ENCODE measurements around the gene NOXRED1.

Gene NOXRED1

GRCh38 chr14:77407158-77407557, 16.2 kb downstream of the NOXRED1 start:
- DNase-seq = no peak

- DNase-seq = no peak
These were observed 16.6 kb downstream of the NOXRED1 start for GRCh38 chr14:77406718-77407117.

GRCh38 chr14:77406086-77406485, 17.2 kb downstream of the NOXRED1 start:
- DNase-seq = no peak

DNA sequence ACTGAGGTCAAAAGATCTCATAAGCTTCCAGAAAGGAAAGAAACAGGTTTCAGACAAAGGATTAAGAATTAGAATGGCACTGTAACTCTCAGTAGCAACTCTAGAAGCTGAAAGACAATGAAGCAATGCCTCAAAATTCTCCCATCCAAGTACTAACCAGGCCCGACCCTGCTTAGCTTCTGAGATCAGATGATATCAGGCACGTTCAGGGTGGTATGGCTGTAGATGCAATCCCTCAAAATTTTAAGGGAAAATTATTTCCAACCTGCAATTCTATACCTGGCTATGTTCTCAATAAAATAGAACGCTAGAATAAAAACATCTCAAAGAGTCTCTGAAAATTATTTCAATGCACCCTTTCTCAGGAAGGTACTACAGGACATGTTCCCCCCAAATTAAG, 19.6 kb downstream of the NOXRED1 start:
- DNase-seq = no peak

DNA sequence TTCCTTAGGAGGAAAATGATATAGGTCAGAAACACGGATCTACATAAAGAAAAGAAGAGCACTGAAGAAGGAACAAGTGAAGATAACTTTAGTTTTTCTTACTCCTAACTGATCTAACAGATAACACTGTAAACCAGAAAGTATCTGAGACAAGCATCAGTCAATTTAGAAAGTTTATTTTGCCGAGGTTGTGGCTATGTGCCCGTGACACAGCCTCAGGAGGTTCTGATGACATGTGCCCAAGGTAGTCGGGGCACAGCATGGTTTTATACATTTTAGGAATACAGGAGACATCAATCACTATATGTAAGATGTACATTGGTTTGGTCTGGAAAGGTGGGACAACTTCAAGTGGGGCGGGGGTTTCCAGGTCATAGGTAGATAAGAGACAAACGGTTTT, 23.1 kb downstream of the NOXRED1 start:
- DNase-seq = no peak

GRCh38 chr14:77390188-77390587, 33.1 kb downstream of the NOXRED1 start:
- no peak for DNase-seq

DNA sequence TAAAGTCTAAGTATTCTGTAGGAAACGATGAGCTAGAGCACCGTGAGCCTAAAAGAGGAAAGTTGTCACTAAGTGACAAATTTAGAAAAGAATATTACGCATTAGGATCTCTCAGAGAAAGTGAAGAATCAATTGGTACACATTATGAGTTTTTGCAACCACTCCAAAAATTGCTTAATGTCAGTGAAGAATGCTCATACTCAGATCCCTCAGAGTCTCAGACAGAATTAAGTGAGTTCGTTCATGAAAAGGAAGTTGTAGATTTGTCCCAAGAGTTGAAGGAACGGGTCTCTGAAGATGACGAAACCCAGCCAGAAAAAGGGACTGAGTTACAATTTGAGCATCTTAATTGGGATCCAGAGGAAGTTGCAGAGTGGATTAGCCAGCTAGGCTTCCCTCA, 44.6 kb downstream of the NOXRED1 start:
- no peak for DNase-seq

DNA sequence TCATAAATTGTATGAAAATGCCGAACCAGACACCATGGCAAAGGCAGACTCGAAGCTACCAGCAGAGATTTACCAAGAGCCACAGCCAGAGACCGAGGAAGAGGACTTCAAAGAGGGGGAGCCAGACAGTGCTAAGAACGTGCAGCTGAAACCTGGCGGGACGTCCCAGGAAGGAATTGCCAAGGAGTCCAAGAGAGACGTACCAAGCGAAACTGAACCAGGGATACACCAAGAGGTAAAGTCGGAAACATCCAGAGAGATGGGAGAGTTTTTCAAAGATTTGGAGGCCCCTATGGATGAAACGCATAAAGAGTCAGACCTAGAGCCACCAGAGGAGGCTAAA, 45.9 kb downstream of the NOXRED1 start:
- DNase-seq = no peak

DNA sequence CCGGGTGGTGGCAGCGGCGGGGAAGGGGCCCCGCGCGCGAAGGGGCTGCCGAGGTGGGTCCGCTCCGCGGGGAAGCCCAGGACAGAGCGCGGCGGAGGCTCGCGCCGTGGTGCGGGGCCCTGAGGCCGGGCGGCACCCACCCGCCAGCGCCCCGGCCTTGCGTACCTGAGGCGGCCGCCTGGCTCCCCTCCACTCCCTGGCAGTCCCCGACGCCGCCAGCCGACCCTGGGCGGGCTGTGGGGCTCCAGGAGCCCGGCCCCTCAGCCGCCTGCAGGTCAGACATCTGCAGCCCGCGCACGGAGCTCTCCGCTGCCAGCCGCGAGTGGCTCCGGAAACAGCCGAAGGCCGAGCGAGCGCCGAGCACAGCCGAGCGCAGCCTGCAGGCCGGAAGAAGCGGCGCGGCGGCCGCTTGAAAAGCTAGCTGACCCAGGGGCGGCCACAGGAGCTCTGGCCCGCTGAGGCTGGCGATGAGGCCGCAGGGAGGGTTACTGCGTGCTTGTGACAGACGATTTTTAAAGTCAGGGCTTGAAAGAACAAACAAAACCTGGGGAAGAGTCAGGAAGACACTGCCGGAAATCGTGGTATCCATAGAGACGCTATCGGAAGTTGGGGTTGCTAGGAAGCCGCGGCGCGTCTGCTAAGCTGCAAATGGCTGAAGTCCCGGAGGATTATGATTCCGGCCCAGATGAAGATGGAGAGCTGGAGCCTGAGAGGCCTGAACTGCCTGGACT, 46.4 kb downstream of the NOXRED1 start, which contains the start of the genes SAMD15 and TMED8:
SAMD15 (plus strand) TSS at position 609 of the 731 bp plus-strand sequence; CDS start at position 649, 40 bp downstream.
TMED8 (minus strand) TSS at position 324 of the 731 bp plus-strand sequence; CDS start at position 283, 41 bp downstream.
- peak; percentile 82 to 87 for DNase-seq

DNA sequence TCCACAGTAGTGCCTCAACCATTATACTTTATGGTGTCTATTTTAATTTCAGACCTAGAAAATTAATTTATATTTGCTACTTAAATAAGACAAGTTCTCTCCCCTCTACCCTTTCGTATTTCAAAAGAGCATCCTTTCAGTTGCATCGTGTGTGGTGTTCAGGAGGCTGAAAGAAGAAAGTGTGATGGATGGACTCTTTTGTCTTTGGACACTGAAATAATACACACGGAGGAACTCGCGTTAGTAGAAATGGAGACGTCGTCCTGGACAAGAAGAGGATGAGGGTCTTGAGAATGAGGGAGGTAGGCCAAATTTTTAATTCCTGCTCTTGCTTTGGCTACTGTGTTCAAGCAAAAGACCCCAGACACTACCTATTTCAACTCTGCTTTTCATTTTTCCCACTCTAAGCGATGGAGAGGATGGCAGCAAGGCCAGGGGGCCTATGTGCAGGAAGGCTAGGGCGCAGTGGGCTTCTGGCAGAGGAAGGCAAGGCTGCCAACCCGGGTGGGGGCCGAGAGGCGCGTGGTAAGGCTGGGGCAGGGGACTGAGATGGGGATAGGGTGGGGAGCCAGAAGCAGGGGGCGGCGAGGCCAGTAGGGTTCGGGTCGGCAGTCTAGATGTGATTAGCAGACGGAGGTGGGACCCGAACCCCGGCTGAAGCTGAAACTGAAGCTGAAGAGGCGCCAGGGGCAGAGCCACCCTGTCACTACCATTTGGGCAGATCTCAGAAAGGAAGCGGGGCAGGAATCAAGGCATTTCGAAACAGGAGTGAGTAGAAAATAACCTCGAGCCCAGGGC, 47.2 kb downstream of the NOXRED1 start:
- DNase-seq = peak; percentile 50 to 52

GRCh38 chr14:77375164-77375950, 48.0 kb downstream of the NOXRED1 start:
- DNase-seq = no peak

GRCh38 chr14:77372304-77372841, 51.0 kb downstream of the NOXRED1 start:
- DNase-seq = no peak

GRCh38 chr14:77369285-77369684, 54.0 kb downstream of the NOXRED1 start:
- DNase-seq = peak in 1 of 2 donors; percentile 18

DNA sequence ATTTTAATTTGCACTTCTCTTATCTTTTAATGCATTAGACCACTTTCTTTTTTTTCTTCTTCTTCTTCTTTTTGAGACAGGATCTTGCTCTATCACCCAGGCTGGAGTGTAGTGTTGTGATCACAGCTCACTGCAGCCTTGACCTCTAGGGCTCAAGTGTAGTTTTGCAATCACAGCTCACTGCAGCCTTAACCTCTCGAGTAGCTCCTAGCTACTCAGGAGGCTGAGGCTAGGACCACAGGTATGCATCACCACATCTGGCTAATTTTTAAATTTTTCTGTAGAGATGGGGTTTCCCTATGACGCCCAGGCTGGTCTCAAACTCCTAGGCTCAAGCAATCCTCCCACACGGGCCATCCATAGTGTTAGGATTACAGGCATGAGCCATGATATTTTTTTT, 59.2 kb downstream of the NOXRED1 start:
- no peak for DNase-seq

- DNase-seq = no peak
These were observed 63.7 kb downstream of the NOXRED1 start for GRCh38 chr14:77359626-77360025.

- DNase-seq = no peak
These were observed 66.4 kb downstream of the NOXRED1 start for GRCh38 chr14:77356899-77357298.

GRCh38 chr14:77355811-77356210, 67.5 kb downstream of the NOXRED1 start:
- DNase-seq = no peak

DNA sequence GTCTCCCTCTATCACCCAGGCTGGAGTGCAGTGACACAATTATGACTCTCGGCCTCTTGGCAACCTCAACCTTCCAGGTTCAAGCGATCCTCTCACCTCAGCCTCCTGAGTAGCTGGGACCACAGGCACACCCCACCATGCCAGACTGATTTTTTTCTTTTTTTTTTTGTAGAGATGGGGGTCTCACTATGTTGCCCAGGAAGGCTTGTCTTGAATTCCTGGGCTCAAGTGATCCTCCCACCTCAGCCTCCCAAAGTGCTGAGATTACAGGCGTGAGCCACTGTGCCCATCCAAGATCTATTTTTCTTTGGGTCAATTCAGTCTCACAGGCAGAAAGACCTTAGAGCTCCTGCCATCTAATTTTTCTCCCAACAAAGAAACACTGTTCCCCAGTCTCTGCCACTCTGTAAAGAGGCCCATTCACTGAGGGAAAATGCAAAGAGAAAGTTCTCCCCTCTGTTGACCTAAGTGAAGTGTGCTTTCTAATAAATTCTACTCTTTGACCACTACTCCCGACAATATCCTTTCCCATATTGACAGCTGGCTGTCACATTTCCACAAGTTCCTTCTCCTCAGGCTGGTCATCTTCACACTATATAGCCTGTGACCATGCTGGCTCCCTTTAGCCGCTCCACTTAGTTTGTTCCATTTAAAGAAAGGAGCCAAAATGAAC, 69.7 kb downstream of the NOXRED1 start:
- DNase-seq = no peak

DNA sequence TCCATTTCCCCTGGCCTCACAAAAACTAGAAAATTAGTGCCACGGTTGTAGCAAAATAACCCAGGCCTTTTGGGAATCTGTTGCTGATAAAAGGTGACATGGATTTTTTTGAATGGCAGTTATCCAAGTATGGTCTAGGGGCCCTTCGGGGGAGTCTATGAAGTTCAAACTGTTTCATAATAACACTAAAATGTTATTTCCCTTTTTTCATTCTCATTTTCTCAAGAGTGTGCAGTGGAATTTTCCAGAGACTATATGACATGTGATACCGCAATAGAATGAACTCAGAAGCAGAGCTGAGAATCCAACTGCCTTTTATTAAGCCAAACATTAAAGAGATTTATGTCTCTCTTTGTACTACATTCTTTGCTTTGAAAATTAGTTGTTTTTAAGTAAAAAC, 75.6 kb downstream of the NOXRED1 start:
- no peak for DNase-seq

DNA sequence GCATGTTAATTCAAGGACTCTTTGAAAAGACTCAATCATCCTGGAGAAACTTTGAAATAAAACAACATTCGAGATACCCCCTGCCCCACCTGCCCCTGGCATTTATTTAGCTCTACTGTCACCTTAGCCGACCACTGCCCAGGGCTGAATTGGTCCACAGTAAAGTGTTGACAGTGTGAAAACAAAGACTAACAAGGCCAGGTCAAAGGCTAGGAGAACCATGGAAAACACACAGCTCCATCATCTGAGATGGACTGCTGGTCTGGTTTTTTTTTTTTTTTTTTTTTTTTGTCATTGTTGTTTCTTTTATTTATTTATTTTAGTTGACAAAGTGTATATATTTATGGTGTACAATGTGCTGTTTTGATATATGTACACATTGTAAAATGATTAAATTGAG, 76.8 kb downstream of the NOXRED1 start:
- no peak for DNase-seq

DNA sequence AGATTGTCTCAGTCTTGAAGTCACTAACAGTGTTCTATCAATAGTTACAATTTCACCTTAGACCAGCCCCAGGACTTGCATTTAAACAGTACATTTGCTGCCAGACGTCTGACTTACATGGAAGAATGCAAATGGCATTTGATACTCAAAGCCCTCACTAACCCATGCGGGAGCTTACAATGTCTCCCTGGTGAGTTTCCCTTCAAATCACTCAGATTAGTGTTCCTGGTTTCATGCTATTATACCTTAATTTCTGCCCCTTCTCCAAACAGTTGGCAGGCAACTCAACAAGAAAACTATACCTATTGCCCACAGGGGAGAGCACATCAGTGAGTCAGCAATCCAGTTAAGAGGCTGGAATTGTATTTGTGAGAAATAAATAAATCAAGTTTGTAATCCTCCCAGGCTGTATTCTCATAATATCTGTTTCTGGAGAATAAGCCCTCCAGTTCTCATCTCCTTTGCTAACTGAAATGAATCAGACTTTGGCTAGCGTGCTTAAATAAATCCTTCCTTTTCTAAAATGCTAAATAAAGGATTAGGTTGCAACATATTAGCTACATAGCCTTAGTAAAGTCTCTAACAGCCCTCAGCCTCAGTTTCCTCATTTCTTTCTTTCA, 78.8 kb downstream of the NOXRED1 start:
- no peak for DNase-seq
